LNCAP (cell line): ENCODE results near the gene PDZD2.

Source experiments
- CTCF ChIP-seq: fragments of 450-650 bp; IDR thresholded peaks from 2 replicates; pipeline ENCODE4 v1.5.1; 2017; ENCODE audit warnings: mild to moderate bottlenecking

PDZD2 gene

GRCh38 chr5:32092938-32093812 lies 454.2 kb downstream of the PDZD2 start:
- peak; percentile 84 for TF ChIP-seq CTCF

GRCh38 chr5:32094691-32095090 lies 455.8 kb downstream of the PDZD2 start:
- no peak for TF ChIP-seq CTCF

- TF ChIP-seq CTCF, result no peak
Observed at GRCh38 chr5:32095261-32095671, 456.3 kb downstream of the PDZD2 start.

GRCh38 chr5:32096891-32097595 lies 458.1 kb downstream of the PDZD2 start:
- no peak for TF ChIP-seq CTCF

GRCh38 chr5:32098291-32098690 lies 459.4 kb downstream of the PDZD2 start:
- TF ChIP-seq CTCF, result no peak

- TF ChIP-seq CTCF, result no peak
Observed at GRCh38 chr5:32098890-32099310, 460.0 kb downstream of the PDZD2 start.

- no peak for TF ChIP-seq CTCF
Observed at GRCh38 chr5:32099486-32100035, 460.6 kb downstream of the PDZD2 start.
